ENCODE results near the gene TRAF4.
A peak's percentile ranks its signal among the peaks of the same experiment; 100 is the strongest.

The TRAF4 gene

DNA sequence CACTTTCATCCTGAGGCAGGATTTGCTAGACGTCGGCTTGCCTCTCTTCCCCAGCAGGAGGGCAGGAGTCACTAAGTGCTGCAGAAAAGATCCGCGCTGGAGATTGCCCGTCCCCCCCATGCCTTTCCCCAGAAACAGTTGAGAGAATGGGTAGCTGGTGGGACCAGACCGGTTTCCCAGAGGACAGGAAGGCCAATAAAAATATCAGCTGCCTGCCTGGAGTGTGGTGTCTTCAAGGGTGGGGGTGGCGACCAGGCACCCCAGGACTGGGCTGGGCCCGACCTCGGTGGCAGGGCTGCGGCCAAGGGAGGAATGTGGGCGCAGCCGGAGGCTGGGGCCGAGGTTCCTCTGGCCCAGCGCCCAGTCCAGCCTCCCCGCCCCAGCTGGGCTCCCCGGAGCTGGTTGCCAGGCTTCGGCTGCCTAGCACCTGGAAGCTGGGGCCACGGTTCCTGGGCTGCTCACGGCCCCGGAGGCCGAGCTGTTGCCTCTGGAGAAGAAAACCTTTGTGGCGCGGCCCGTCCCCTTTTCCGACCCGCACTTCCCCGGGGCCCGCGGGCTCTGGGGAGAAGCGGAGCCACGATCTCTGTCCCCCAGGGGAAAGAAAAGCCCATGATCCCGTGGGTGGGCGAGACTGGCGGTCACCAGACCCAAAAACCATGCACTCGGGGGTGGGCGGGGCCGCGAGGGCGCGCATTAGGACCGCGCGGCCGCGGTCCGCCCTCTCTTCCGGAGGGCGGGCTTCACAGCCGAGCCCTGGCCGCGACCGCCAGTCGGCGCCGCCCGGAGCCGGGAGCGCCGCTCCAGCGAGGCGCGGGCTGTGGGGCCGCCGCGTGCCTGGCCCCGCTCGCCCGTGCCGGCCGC lies at the start of gene TRAF4:
Gene TRAF4, plus strand, starts transcription at position 769 of the 861 bp plus-strand sequence. CDS start 102 bp downstream, outside the sequence.
- DNase-seq (ENCODE audit: low read depth), result peak; percentile 97
- H3K4me3 ChIP-seq (ENCODE audit: low read depth, low read length), result peak within 1 kb of the TSS; percentile 87
- no peak for TF ChIP-seq CTCF (conservative IDR thresholded peaks at IDR 0.05; ENCODE audit: low read depth, low read length)

DNA sequence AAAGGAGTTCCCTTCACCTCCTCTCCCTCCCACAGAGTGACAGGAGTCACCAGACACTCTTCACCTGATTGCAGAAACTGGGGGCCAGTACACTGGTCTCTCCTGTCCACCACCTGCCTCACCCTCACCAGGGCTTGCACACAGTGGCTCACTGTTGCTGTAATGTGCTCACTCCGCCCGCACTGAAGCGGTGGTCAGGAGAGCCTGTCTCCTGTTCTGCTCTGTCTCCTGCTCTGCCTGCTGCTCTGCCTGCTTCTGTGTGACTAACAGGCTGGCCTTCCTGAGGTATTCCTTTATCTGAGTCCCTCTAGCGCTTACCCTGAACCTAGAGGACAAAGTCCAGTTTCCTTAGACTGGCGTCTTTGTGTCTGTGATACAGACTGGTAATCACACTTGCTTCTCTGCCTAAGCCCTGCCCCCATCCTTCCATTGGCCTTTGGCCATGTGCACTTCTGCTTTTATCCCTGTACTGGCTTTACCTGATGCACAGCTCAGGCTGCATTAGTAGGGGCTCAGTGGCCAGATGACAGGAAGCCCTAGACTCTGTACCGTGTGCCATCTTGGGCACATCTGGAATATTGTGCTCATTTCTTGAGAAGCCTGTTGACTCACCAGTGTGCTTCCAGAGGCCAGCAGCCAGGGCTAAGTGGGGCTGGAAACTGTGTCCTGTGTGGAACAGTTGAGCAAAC lies 45.4 kb upstream of the TRAF4 start:
- no peak for DNase-seq (ENCODE audit: low read depth)
- no peak overlapping the region for H3K4me3 ChIP-seq (ENCODE audit: low read depth, low read length)
- no peak for TF ChIP-seq CTCF (conservative IDR thresholded peaks at IDR 0.05; ENCODE audit: low read depth, low read length)

DNA sequence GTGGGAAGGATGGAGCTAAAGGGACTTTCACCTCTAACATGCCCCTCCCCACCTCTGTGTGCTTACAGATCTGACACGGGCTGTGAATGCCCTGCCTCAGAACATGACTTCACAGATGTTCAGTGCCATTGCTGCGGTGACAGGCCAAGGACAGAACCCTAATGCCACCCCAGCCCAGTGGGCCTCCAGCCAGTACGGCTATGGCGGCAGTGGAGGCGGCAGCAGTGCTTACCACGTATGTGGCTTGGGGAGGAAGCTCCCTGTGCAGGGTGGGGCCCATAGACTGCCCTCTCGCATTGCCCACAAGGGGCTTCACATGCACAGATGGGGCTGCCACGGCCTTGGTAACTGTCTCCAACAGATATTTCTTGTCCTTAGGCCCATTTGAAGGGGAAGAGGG lies 43.5 kb upstream of the TRAF4 start:
- no peak for TF ChIP-seq CTCF (conservative IDR thresholded peaks at IDR 0.05; ENCODE audit: low read depth, low read length)
- no peak for DNase-seq (ENCODE audit: low read depth)
- no peak overlapping the region for H3K4me3 ChIP-seq (ENCODE audit: low read depth, low read length)

GRCh38 chr17:28700830-28701492 lies 42.9 kb upstream of the TRAF4 start:
- no peak for TF ChIP-seq CTCF (conservative IDR thresholded peaks at IDR 0.05; ENCODE audit: low read depth, low read length)
- DNase-seq (ENCODE audit: low read depth), result no peak
- H3K4me3 ChIP-seq (ENCODE audit: low read depth, low read length), result no peak overlapping the region

DNA sequence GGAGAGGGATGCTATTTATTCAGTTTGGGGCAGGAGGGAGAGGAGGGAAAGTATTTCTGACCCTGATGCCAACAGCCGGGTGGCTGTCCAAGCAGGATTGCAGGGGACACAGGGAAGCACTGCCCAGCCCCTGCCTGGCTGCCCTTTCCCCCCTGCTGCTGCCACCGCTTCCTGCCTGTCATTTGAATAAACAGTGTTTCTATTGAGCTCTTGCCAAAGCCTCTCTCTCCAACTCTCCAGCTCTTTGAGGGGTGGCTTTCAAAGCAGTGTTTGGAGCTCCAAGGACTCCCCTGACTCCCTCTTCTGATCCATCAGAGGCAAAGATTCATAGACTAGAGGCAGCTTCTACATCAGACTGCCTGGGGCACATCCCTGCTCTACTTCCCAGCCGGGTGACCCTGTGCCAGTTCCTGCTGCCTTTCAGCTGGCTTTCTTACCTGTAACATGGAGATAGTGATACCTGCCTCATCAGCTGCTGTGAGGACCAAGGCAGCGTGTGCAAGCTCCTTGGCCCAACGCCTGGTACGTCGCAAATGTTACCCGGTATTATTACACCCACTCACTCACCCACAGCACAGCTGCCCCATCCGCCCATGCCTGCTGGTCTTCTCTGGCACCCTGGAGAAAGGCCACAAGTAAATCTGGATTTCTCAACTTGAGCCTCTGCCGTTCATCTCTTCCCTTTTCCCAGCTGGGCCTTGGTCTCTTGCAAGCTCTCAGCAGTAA lies 41.6 kb upstream of the TRAF4 start:
- no peak overlapping the region for H3K4me3 ChIP-seq (ENCODE audit: low read depth, low read length)
- TF ChIP-seq CTCF (conservative IDR thresholded peaks at IDR 0.05; ENCODE audit: low read depth, low read length), result no peak
- no peak for DNase-seq (ENCODE audit: low read depth)

DNA sequence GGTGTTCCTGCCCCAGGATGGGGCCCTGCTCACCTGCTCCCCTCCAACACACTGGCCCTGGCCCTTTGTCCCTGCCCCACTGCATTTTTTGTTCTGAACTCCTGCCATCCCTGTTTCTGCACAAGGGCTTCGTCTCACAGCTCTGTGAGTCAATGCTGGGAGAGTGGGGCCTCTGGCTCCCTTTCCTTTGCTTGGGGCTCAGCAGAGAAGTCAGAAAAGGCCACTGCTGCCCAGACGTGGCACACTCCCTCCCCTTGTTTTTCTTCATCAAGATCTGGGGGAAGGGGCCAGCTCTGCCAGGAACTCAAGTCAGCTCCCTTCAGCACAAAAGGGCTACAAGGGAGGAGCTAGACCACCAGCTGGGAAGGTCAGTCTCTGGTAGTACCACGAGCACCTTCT lies 41.1 kb upstream of the TRAF4 start:
- no peak overlapping the region for H3K4me3 ChIP-seq (ENCODE audit: low read depth, low read length)
- TF ChIP-seq CTCF (conservative IDR thresholded peaks at IDR 0.05; ENCODE audit: low read depth, low read length), result no peak
- no peak for DNase-seq (ENCODE audit: low read depth)
